GM21526 (cell line): Measurements from ENCODE around the gene LPP.

ENCODE experiments used
- ATAC-seq: cut with Tn5 transposase; IDR thresholded peaks from one replicate; pipeline ENCODE4 v1.9.1; 2021; ENCODE audit warnings: moderate library complexity; ENCODE audit not compliant: unreplicated experiment, low FRiP score

Gene LPP

GRCh38 chr3:188267790-188268335, 113.9 kb downstream of the LPP start:
- ATAC-seq = no peak

GRCh38 chr3:188268336-188268735, 114.4 kb downstream of the LPP start:
- ATAC-seq = no peak

- no peak for ATAC-seq
Measured at GRCh38 chr3:188269040-188269439, 115.1 kb downstream of the LPP start.

- no peak for ATAC-seq
Measured at GRCh38 chr3:188270423-188270972, 116.5 kb downstream of the LPP start.

GRCh38 chr3:188271226-188271914, 117.4 kb downstream of the LPP start:
- ATAC-seq = no peak

- no peak for ATAC-seq
Measured at GRCh38 chr3:188272481-188273372, 118.8 kb downstream of the LPP start.

GRCh38 chr3:188274249-188274915, 120.4 kb downstream of the LPP start:
- ATAC-seq = no peak

GRCh38 chr3:188276375-188276774, 122.4 kb downstream of the LPP start:
- no peak for ATAC-seq

GRCh38 chr3:188278717-188279324, 124.9 kb downstream of the LPP start:
- no peak for ATAC-seq

GRCh38 chr3:188279502-188280335, 125.8 kb downstream of the LPP start:
- no peak for ATAC-seq

- no peak for ATAC-seq
Measured at GRCh38 chr3:188280627-188281026, 126.7 kb downstream of the LPP start.

GRCh38 chr3:188282871-188283270, 128.9 kb downstream of the LPP start:
- no peak for ATAC-seq

- no peak for ATAC-seq
Measured at GRCh38 chr3:188283347-188283746, 129.4 kb downstream of the LPP start.

- ATAC-seq = no peak
Measured at GRCh38 chr3:188284455-188285212, 130.7 kb downstream of the LPP start.

- ATAC-seq = no peak
Measured at GRCh38 chr3:188286087-188286513, 132.1 kb downstream of the LPP start.

GRCh38 chr3:188287339-188287738, 133.4 kb downstream of the LPP start:
- no peak for ATAC-seq

- ATAC-seq = no peak
Measured at GRCh38 chr3:188287762-188288505, 134.0 kb downstream of the LPP start.

GRCh38 chr3:188292251-188292650, 138.3 kb downstream of the LPP start:
- ATAC-seq = no peak
